A204.1 (cell line): ENCODE results near the gene GRAMD2A.

Source experiments
- FAIRE-seq: peaks from 2 replicates; lab custom pipeline; 2012; peaks lifted over from hg19 to GRCh38; lab: Jason Lieb, UNC

The GRAMD2A gene

GRCh38 chr15:72133211-72133610, 64.4 kb downstream of the GRAMD2A start:
- no peak for FAIRE-seq

GRCh38 chr15:72131922-72132321, 65.7 kb downstream of the GRAMD2A start:
- FAIRE-seq = no peak

GRCh38 chr15:72130272-72130671, 67.3 kb downstream of the GRAMD2A start:
- no peak for FAIRE-seq

GRCh38 chr15:72128359-72128758, 69.2 kb downstream of the GRAMD2A start:
- FAIRE-seq = no peak

- no peak for FAIRE-seq
Measured at GRCh38 chr15:72127724-72128322, 69.8 kb downstream of the GRAMD2A start.

GRCh38 chr15:72124218-72124617, 73.4 kb downstream of the GRAMD2A start:
- no peak for FAIRE-seq

- FAIRE-seq = peak; percentile 78
Measured at GRCh38 chr15:72118017-72118978, 79.3 kb downstream of the GRAMD2A start, which contains the start of the genes MYO9A and SENP8. Gene MYO9A, minus strand, starts transcription at chr15:72118150. Its CDS starts 71,587 bp downstream, at chr15:72046563. Gene SENP8, plus strand, starts transcription at chr15:72118403. Its CDS starts 21,221 bp downstream, at chr15:72139624.

GRCh38 chr15:72117486-72118016, 80.0 kb downstream of the GRAMD2A start:
- FAIRE-seq = no peak

GRCh38 chr15:72116731-72117485, 80.7 kb downstream of the GRAMD2A start:
- no peak for FAIRE-seq

GRCh38 chr15:72113347-72114031, 84.1 kb downstream of the GRAMD2A start:
- no peak for FAIRE-seq

- FAIRE-seq = no peak
Measured at GRCh38 chr15:72112805-72113204, 84.8 kb downstream of the GRAMD2A start.

GRCh38 chr15:72112116-72112515, 85.5 kb downstream of the GRAMD2A start:
- FAIRE-seq = no peak

GRCh38 chr15:72110355-72110754, 87.2 kb downstream of the GRAMD2A start:
- no peak for FAIRE-seq
